Amygdala (tissue), 56 donors: Measurements from ENCODE around the gene KIF20B.
"Not testable (repeated sequence)": the region's sequence is repeated elsewhere in the genome, so short reads cannot be mapped to it uniquely, and the experiment has no call there.

Source experiments
- DNase-seq, 56 donors: peaks; one replicate each; lab custom pipeline; 2025; lab: John Stamatoyannopoulos, UW

KIF20B gene

DNA sequence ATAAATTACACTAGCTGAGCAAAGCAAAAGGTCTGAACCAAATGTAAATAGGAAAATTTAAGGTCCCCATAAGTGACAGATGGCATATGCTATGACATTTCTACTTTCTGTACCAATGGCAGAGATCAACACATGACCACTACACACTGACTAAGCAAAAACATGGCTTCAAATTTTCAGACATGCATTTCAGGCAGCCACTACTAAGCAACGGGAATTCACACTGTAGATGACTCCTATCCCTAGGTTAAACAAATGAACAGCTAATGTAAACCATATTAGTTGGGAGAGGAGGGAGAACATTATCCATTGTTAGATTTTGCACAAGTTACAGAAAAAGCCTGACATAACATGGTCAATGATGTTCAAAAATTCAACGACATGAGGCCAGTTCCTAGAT is 11.4 kb upstream of the KIF20B start:
- no peak for DNase-seq

DNA sequence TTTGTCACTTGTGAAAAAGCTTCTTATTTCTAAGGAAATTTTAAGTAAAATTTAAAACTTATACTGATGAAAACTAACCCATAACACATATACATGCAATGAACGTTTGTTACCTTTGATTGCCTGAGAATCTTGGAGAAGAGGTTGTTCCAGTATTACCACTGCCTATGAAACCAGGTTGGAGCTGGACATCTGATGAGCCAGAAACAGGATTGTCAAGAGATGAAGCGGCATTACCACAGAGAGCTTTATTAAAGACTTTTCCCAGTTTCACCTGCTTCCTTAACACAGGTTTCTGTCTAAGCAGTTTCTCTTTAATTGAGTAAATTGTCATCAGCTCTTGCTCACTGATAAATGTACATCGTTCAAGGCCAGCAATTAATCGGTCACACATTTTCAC is 9.0 kb upstream of the KIF20B start:
- no peak for DNase-seq

DNA sequence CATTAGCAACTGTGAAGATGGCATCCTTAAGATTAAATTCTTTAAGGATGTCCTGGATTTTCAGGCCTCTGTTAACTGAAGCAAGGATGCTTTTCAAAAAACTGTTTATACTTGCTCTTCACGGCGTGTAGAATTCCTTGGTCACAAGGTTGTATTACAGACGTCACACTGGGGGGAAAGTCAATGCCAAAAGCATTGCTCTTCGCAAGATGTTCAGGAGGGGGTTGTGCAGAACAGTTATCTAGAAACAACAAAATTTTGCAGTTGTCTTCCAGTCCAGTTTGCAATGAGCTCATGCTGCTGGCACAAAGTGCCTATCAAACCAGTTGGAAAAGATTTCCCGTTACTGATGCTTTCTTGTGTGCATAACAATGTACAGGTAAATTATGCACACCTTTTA is 8.2 kb upstream of the KIF20B start:
- no peak for DNase-seq

DNA sequence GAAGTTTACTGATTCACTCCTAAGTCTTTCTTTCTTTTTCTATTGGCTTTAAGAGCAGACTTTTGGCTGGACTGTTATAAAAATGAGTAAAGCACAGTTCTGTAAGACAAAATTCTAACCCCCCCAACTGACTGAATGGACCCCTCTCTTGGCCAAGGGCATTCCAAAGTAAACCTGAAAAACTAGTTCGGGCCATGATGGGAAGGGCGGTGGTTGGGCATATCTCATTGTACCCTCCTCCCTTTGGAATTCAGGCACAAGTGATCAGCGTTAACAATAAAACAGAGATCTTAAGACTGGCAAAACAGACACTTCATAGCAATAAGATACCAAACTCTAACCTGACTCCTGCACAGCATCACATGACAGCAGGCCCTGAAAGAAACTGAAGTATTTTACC is 6.1 kb upstream of the KIF20B start:
- no peak for DNase-seq

DNA sequence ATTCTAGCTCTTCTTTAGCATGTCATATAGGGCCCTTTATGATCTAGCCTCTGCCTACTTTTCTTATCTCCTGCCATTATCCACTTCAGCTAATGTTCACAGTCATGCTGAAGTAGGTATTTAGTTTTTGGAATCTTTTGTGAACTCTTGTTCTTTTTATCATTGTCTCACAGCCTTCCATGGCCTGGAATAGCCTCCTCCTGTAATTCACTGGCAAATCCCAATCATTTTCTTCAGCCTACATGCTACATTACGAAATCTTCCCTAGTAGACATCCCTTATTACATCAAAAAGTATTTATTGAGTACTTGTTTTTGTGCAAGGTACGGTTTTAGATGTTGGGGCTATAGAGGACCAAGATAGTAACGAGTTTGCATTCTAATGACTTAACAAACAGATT is 3.4 kb upstream of the KIF20B start:
- no peak for DNase-seq

DNA sequence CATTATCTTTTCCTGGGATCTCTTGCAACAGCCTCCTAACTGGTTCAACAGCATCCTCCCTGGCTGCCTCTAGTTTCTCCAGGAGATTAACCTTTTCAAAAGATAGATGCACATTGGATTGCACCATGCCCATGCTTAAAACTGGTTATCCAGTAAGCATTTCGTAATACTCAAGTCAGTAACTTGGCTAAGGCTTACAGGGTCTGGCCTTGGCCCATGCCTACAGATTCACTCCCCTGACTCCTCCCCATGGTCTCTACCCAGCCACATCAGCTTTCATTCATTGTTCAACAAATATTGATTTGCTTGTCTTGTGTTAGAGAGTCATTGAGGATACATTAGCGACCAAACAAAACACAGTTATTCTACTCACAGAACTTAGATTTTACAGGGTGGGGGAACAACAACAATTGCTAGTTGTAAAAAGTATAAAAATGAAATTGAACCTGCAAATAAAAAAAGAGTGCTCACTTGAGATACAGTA is 1.8 kb upstream of the KIF20B start:
- DNase-seq, result no peak

DNA sequence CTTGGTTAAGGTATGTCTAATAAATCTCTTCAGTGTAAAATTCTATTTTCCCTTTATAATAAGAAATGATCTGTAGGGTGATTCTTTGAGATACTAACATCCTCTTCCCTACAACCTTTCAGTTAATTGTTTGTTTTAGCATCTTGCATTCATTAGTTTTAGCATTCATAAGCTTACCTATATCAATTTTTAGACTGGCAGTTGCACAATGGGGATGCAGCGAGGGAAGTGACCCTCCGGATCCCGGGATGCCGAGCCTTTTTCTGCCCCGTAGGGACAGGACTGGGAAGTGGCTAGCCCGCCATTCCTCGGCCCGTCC is 508 bp upstream of the KIF20B start:
- no peak for DNase-seq

DNA sequence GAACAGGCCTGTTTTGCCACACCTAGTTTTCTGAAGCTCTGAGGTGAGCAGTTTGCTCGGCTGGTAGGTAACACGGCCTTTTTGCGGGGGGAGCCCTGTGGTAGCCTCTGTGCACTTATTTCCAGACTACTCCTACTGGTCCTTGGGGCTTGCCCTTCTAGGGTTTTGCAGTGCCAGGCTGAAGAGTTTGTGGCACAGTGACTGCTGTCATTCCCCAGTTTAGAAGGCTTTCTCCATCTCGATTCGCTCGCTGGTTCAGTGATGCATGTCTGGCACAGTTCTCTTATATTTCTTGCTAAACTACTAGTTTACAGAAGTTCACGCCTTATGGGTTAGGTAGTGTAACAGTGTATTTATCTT is 711 bp downstream of the KIF20B start:
- peak in 2 of 56 donors; percentile 0 to 3 for DNase-seq

DNA sequence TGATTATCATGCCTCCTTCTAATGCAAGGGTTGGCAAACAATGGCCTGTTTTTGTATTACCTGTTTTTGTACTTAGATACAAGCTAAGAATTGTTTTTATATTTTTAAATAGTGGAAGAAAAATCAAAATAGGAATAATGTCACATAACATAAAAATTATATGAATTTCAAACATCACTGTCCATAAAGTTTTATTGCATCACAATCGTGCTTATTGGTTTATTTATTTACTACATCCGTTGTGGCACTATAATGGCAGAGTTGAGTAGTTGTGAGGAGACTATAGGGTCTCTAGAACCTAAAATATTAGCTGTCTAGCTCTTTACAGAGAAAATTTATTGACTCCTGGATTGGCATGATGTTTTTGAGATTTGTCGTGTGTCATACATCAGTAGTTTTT is 4.1 kb downstream of the KIF20B start:
- DNase-seq, result no peak

DNA sequence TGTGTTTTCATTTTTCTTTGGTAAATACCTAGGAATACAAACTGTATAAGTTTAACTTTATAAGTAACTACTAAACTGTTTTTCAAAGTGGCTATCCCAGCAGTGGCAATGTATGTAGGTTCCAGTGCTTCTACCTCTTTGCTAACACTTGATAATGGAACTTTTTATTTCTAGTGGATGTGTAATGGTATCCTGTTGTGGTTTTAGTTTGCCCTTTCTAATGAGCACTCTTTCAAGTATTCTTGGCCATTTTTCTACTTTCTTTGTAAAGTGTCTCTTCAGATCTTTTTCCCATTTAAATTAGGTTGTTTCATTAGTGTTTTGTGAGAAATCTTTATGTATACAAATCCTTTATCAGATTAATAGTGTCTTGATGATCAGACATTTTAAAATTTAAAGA is 4.6 kb downstream of the KIF20B start:
- DNase-seq, result no peak

DNA sequence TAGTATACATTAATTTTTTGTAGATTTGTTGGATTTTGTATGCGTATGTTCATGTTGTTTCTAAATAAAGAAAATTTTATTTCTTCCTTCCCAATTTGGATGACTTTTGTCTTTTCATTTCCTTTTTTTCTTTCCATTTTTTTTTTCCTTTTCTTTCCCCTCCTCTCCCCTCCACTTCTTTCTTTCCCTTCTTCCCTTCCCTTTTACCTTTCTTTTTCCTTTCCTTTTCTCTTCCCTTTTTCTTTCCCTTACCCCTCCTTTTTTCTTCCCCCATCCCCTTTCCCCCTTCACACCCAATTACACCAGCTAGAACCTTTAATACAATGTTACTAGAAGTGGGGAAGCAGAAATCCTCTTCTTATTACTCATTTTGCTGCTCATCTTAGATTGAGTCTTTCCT is 6.0 kb downstream of the KIF20B start:
- no peak for DNase-seq

DNA sequence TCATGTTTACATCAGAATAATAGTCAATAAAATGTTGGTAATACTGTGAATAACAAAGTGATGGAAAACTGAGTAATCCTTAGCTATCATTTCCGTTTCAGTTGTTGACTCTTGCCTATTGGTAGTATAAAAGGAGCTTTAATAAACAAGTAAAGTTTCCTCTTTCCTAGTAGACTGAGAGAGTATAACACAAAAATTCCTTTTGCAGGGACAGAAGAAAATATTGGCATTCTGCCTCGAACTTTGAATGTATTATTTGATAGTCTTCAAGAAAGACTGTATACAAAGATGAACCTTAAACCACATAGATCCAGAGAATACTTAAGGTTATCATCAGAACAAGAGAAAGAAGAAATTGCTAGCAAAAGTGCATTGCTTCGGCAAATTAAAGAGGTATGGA is 9.4 kb downstream of the KIF20B start:
- no peak for DNase-seq

DNA sequence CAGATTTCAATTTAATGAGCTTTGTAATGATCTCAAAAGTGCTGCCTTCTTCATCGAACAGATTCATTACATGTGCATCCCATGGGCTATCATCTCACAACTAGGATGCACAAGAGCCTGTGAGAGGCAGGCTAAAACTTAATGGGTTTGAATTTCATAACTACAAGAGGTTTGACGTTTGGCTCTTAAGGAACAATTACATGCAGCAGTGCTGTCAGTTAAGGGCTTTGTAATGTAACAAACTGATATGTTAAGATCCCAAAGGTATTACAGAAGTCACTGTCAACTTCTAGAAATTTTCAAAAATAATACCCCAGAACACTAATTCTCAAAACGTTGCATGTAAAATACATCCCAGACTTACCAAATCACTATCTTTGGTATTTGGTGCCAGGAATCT is 33.2 kb downstream of the KIF20B start:
- DNase-seq, result no peak

DNA sequence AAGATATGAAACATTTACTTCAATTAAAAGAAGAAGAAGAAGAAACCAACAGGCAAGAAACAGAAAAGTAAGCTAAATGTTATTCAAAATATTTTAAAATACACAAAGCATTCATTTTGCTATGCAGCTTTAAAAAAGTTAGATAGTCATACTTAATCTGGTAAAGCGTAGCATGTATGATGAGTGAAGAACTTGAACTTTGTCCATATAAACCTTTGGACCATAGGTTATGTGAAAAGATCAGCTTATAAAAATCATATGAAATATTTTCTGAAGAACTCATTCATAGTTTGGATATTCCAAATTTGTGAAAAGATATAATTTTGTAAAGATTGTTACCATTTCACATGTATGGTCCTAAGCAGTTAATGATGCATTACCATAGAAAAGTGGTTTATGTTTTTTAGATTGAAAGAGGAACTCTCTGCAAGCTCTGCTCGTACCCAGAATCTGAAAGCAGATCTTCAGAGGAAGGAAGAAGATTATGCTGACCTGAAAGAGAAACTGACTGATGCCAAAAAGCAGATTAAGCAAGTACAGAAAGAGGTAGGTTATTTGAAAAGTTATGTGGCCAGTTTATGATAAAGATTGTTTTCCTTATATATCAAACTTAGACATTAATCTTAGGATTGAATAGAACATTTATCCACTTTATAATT is 37.3 kb downstream of the KIF20B start:
- no peak for DNase-seq

DNA sequence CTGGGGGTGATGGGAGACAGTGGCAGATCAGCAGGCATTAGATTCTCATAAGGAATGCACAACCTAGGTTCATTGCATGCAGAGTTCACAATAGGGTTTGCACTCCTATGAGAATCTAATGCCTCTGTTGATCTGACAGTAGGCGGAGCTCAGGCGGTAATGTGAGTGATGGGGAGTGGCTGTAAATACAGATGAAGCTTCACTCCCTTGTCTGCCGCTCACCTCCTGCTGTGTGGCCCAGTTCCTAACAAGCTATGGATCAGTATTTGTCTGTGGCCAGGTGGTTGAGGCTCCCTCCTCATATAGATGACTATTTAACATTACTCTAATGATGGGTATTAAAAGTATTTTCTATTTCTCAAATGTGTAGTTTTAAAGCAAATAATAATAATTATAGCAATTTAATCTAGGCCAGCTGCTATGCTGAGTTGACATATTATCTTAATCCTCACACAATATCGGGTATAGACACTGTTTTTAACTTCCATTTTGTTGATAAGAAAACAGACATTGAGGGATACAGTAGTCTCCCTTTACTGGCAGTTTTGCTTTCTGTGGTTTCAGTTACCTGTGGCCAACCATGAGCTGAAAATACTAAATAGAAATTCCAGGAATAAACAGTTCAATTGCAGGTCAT is 39.9 kb downstream of the KIF20B start:
- DNase-seq, result no peak

DNA sequence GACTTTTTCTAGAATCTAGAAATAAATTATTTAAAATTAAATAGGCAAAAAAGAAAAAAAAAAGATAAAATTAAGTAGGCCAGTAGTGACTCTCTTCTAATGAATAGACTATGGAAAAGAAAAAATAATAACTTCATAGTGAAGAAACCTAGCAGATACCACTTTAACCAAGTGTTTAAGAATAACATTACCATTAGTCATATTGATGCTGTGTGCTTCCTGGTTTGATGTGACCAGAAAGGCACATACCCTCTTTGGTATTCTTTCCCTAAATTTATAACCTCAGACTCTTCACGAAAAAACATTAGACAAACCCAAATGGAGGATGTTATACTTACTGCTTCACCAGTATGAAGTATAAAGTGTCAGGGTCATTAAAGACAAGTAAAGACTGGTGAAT is 42.6 kb downstream of the KIF20B start:
- DNase-seq, result no peak

DNA sequence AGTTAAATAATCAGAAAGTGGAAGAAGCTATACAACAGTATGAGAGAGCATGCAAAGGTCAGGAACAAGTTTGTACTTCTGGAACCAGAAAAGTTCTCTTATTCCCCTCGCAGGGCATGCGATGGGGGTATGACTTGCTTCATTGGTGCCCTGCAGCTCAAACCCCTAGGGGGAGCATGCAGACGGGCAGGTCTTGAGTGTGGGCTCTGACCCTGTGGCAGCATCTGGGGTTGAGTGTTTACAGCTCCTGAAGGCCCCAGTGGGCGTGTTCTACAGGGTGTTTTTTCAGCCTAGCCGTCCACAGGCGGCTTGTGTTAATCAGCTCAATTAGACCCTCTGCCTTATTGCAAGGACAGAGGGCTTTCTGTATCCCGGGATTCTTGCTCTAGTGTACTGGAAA is 44.5 kb downstream of the KIF20B start:
- no peak for DNase-seq

DNA sequence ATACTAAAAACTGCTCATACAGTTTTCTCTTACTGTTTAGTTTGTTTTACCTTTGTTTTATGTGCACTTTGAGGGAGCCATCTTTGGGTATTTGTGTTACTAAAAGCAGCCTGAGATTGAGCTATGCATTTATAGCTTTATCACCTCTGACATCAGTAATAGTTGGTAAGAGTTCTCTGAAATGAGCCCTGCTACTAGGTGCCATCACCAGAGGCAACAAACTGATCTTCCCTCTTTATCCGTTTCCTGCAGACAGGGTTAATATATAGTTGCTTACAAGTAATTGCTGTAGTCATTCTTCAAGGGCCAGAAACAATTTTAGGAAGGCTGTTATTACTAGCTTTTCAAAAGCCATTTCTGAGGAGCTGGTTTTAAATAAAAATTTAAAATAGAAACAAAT is 49.1 kb downstream of the KIF20B start:
- DNase-seq, result no peak

DNA sequence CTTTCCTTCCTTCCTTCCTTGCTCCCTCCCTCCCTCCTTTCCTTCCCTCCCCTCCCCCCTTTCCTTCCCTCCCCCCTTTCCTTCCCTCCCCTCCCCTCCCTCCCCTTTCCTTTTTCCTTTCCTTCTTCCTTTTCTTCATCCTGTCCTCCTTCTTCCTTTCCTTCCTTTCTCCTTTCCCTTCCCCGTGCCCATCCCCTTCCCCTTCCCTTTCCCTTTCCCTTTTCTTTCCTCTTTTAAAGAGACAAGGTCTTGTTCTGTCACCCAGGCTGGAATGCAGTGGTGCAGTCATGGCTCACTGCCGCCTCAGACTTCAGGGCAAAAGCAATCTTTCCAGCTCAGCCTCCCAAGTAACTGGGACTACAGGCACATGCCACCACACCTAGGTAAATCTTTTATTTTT is 54.0 kb downstream of the KIF20B start:
- no peak for DNase-seq

DNA sequence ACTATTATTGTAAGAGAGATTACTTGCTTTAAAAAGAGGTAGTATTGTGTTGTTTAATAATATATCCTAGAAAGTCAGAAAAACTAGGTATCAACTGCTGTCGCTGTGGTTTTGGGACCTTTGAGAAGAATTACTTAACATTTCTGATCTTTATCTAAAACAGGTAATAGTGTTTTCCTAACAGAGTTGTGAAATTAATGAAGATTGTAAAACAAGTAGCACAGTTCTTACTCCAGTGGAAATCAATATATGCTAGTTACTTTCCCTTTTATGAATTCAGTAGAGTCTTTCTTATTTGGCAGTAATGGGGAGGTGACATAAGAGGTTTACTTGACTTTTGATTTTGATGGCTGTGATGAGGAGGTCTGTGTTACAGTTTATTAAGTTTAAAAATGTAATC is 58.1 kb downstream of the KIF20B start:
- DNase-seq, result no peak

DNA sequence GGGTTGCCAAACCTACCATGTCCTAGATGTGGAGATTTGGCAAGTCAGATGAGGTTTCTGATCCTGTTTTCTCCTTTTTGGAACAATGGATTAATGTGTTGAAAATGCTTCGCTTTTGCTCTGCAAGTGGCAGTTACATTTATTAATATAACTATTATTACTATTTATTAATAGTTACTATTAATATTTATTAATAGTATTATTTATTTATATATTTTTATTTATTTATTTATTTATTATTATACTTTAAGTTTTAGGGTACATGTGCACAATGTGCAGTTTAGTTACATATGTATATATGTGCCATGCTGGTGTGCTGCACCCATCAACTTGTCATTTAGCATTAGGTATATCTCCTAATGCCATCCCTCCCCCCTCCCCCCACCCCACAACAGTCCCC is 62.3 kb downstream of the KIF20B start:
- not testable (repeated sequence) for DNase-seq

DNA sequence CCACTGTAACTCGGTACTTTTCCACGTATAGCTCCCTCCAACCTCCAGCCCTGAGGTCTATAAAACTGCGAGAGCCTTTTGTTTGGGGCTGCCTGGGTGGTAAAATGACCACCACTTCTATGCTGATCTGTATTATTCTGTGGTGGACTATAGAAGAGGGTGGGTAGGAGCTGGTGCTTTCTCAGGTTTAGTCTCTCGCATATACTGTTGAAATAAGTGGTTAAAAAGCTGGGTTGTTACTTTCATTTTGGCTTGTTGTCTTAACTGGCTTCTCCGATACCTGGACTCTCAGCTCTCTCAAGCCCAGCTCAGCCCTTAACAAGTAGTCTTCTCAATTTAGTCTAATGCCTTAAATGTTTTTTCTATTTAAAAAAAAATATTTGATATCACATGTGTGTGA is 70.3 kb downstream of the KIF20B start:
- DNase-seq, result no peak

DNA sequence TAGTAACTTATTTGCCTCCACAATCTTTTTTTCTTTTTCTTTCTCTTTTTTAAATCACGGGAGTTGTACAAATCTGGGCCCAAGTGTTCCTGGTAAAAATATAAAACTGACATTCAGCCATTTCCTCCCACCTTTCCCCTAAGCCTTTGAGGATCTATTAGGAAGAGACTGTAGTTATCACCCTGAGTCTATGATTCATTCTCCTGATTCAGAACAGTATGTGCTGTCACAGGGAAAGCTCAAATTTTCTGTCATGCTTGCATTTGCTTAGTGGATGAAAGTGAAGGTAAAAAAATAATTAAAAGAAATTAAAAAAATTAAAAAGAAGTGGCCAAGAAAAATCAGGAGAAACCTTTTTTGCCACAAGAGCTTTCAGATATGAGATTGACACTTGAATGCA is 71.7 kb downstream of the KIF20B start:
- DNase-seq, result no peak
